CD4-positive, alpha-beta memory T cell (primary cell): ENCODE data around the gene OSTF1. TPM values are rescaled to one million over a fixed set of nuclear protein-coding genes. Genes with fewer than 3 reads are reported as not detected.

Source experiments
- CTCF ChIA-PET: fragments of 350-600 bp; sonication (Branson Sonifier 250); formaldehyde crosslinking; loops from one replicate; lab custom pipeline; 2021; ENCODE audit warnings: inconsistent platforms; ENCODE audit not compliant: partially characterized antibody; lab: Charles Lee
- POLR2A ChIA-PET: fragments of 350-600 bp; sonication (Branson Sonifier 250); formaldehyde crosslinking; loops from one replicate; lab custom pipeline; 2021; ENCODE audit not compliant: partially characterized antibody; lab: Charles Lee
- DNase-seq, 5 donors: peaks; one replicate each; pipeline versions ENCODE4 v3.0.0 to v3.0.0-alpha.2; 2020 to 2022; ENCODE audit warnings: mixed read lengths in 1 of 5
- H3K27ac ChIP-seq: one replicate; pipeline ENCODE4 v1.7.0; 2013; ENCODE audit warnings: low read depth, low read length
- H3K27me3 ChIP-seq: 2 replicates; pipeline ENCODE4 v1.7.0; 2013; ENCODE audit warnings: mild to moderate bottlenecking, low read length, moderate library complexity; ENCODE audit not compliant: insufficient read depth
- H3K36me3 ChIP-seq: 2 replicates; pipeline ENCODE4 v1.7.0; 2013; ENCODE audit warnings: mild to moderate bottlenecking, low read length, moderate library complexity; ENCODE audit not compliant: insufficient read depth
- H3K4me1 ChIP-seq: 2 replicates; pipeline ENCODE4 v1.7.0; 2013; ENCODE audit warnings: mild to moderate bottlenecking, low read length, moderate library complexity; ENCODE audit not compliant: insufficient read depth
- H3K4me3 ChIP-seq, 2 donors: one replicate each; pipeline ENCODE4 v1.7.0; 2013; ENCODE audit warnings: low read length in 2 of 2, mild to moderate bottlenecking in 1 of 2
- H3K9me3 ChIP-seq, 2 donors: one replicate each; pipeline ENCODE4 v1.7.0; 2013; ENCODE audit warnings: low read length in 2 of 2, control low read depth in 1 of 2; ENCODE audit not compliant: control insufficient read depth in 1 of 2
- H3K27ac Mint-ChIP-seq, 7 donors: one replicate each; pipeline ENCODE4 v1.8.0; 2020 to 2021; ENCODE audit warnings: mixed read lengths in 7 of 7, mild to moderate bottlenecking in 6 of 7, inconsistent platforms in 3 of 7, moderate library complexity in 3 of 7
- H3K27me3 Mint-ChIP-seq, 2 donors: one replicate each; pipeline ENCODE4 v1.8.0; 2020 to 2021; ENCODE audit warnings: mixed read lengths in 2 of 2
- H3K36me3 Mint-ChIP-seq, 2 donors: one replicate each; pipeline ENCODE4 v1.8.0; 2020 to 2021; ENCODE audit warnings: mixed read lengths in 2 of 2, inconsistent platforms in 1 of 2, mild to moderate bottlenecking in 1 of 2
- H3K4me1 Mint-ChIP-seq, 4 donors: one replicate each; pipeline ENCODE4 v1.8.0; 2020 to 2021; ENCODE audit warnings: mixed read lengths in 4 of 4, mild to moderate bottlenecking in 1 of 4
- H3K4me3 Mint-ChIP-seq, 8 donors: one replicate each; pipeline ENCODE4 v1.8.0; 2020 to 2021; ENCODE audit warnings: mixed read lengths in 8 of 8, mild to moderate bottlenecking in 7 of 8, moderate library complexity in 6 of 8, inconsistent platforms in 3 of 8
- H3K9me3 Mint-ChIP-seq, 8 donors: one replicate each; pipeline ENCODE4 v1.8.0; 2020 to 2021; ENCODE audit warnings: mixed read lengths in 8 of 8, mild to moderate bottlenecking in 5 of 8, inconsistent platforms in 3 of 8, moderate library complexity in 1 of 8
- intact Hi-C: fragments of 100-400 bp; cut with micrococcal nuclease; formaldehyde crosslinking; loops from one replicate; pipeline ENCODE4 v1.15.1; 2023
- polyA plus RNA-seq, 2 donors: library from polyadenylated mRNA; unstranded; fragments of 300-500 nt; fragmentation: Illumina TruSeq; gene quantifications; one replicate each; pipeline ENCODE4 v1.2.3, GENCODE V29; 2021
- total RNA-seq, 2 experiments: library from RNA; stranded (reverse); gene quantifications; one replicate each; pipeline ENCODE4 v1.2.3, GENCODE V29; 2021

OSTF1 gene
- total and polyA plus RNA-seq, 4 experiments from 2014 or later: 59.8 to 188 (median 119) TPM

DNA sequence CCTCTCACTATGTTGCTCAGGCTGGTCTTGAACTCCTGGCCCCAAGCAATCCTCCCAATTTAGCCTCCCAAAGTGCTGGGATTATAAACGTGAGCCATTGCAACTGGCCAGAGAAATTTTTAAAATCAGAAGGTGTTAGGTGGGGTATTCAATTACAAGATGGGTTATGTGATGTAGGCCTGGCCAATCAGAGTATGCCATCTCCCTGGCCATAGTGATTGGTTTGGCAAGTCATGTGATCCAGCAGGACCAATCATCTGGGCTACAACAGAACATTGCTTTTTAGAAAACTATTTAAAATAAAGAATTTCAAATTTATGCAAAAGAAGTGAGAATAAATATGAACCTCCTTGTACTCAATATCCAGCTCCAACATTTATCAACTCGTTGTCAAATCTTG is 22.8 kb upstream of the OSTF1 start:
- ChIA-PET POLR2A (no interaction called here), CTCF (interaction anchor here (1.5 to 3.1 kb wide), 2 partner anchors 32 to 288 kb away, joined by 4 to 15 read pairs; no protein-coding TSS in a partner anchor)
- Mint-ChIP-seq H3K4me3 (no peak overlapping the region), H3K27ac (peak overlapping the region in 1 of 7 donors; percentile 37), H3K27me3 (no peaks in the 10 kb centered on the region), H3K9me3 (no peaks in the 10 kb centered on the region), H3K36me3 (peaks cover 41 to 69% of the 10 kb centered on the region in 2 donors), H3K4me1 (peaks cover 0 to 8% (median 0%) of the 10 kb centered on the region in 4 donors)
- Histone ChIP-seq H3K27me3 (no peaks in the 10 kb centered on the region), H3K4me1 (no peaks in the 10 kb centered on the region), H3K9me3 (no peaks in the 10 kb centered on the region), H3K36me3 (peaks cover 35% of the 10 kb centered on the region), H3K4me3 (no peak overlapping the region), H3K27ac (peak overlapping the region; percentile 7)
- no peak for DNase-seq
- intact Hi-C loops: no loop called here

DNA sequence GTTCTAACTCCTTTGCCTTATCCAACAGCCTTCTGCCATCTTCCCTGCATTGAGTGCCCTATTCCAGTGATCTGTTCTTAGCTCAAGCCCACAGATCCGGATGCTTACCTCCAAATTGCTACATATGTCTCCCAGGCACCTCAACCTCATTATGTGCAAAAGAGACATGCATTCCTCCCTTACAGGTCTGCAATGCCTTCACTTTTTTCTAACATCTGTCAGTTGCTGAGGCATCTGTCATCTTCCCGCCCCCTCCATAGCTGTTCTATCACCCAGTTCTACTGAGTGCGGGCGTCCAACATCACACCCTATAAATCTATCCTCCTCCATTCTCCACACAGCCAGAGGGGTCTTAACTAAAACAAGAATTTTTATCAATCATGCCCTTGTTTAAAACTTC is 20.4 kb upstream of the OSTF1 start:
- peaks cover 30% of the 10 kb centered on the region for H3K36me3 ChIP-seq
- no peak overlapping the region for H3K4me3 ChIP-seq
- Mint-ChIP-seq H3K36me3 (peaks cover 42 to 65% of the 10 kb centered on the region in 2 donors), H3K4me3 (no peak overlapping the region), H3K27me3 (no peaks in the 10 kb centered on the region), H3K27ac (peak overlapping the region in 2 of 7 donors; percentile 47 to 79), H3K4me1 (peaks cover 10 to 24% (median 13%) of the 10 kb centered on the region in 4 donors), H3K9me3 (no peaks in the 10 kb centered on the region)
- CTCF ChIA-PET: interaction anchor here (0.8 to 1.9 kb wide), 3 partner anchors 39 to 292 kb away, joined by 3 to 5 read pairs (median 3); partner anchors contain the start of gene CARNMT1
- intact Hi-C loops: no loop called here
- no peaks in the 10 kb centered on the region for H3K27me3 ChIP-seq
- H3K9me3 ChIP-seq: no peaks in the 10 kb centered on the region
- H3K27ac ChIP-seq: no peak overlapping the region
- POLR2A ChIA-PET: interaction anchor here (0.9 to 1.7 kb wide), 2 partner anchors 39 to 114 kb away, joined by 3 to 5 read pairs; partner anchors contain the start of gene CARNMT1
- peaks cover 13% of the 10 kb centered on the region for H3K4me1 ChIP-seq
- DNase-seq: no peak

DNA sequence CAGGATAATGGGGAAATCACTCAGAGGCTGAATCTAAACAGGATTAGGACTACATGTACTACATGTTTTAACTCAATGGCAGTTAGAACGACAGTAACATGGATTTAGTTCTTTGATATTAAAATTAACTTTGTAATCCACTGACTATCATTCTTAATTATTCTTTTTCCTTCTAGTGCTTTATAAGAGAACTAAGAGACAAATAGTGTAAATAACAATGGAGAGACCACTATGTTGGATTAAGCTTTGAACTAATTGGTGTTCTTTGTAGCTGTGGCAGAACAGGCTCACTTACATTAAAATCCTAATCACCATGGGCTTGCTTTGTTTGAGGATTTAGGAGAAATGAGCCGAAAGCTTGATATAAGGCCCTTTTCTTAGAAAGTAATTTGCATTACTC is 19.1 kb upstream of the OSTF1 start:
- Mint-ChIP-seq H3K4me3 (no peak overlapping the region), H3K27me3 (no peaks in the 10 kb centered on the region), H3K4me1 (peaks cover 11 to 25% (median 13%) of the 10 kb centered on the region in 4 donors), H3K27ac (peak overlapping the region in 1 of 7 donors; percentile 60), H3K9me3 (no peaks in the 10 kb centered on the region), H3K36me3 (peaks cover 41 to 60% of the 10 kb centered on the region in 2 donors)
- peaks cover 13% of the 10 kb centered on the region for H3K4me1 ChIP-seq
- no peaks in the 10 kb centered on the region for H3K27me3 ChIP-seq
- ChIA-PET POLR2A (interaction anchor here (1.7 kb wide), 1 partner anchor 41 kb away, joined by 5 read pairs; the partner anchor contains the start of gene CARNMT1), CTCF (interaction anchor here (1.5 to 1.9 kb wide), 3 partner anchors 14 to 295 kb away, joined by 3 to 11 read pairs (median 5); no protein-coding TSS in a partner anchor)
- no peak for DNase-seq
- H3K9me3 ChIP-seq: no peaks in the 10 kb centered on the region
- H3K27ac ChIP-seq: no peak overlapping the region
- H3K36me3 ChIP-seq: peaks cover 30% of the 10 kb centered on the region
- no peak overlapping the region for H3K4me3 ChIP-seq
- intact Hi-C loops: no loop called here

DNA sequence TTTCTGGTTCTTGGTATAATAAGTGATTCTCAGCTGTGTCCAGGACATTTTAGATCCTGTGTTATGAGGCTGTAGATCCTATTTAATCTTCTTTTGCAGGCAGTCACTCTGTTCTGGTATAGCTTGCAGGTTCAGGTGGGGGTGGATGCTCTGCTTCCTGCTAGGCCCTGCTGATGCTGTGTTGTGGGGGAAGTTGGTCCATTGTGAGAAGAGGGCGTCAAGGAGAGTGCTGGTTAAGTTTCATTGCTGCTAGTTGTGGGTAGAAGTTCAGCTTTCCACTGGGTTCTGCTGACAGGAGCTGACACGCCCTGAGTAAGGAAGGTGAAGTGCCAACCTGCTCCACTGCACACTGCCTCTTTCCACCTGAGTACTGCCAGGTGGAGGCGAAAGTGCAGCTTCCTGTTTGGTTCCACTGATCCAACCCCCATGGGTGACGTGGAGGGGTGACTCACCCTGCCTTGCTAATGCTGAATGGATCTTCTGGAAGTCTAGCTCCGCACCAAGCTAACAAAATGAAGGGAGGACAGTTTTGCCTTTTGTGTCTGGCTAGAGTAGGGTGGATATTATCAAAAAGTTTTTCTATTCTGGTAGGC is 16.7 kb upstream of the OSTF1 start:
- peak; percentile 35 to 88 (median 42) for DNase-seq
- H3K27me3 Mint-ChIP-seq: no peaks in the 10 kb centered on the region
- no peaks in the 10 kb centered on the region for H3K27me3 ChIP-seq
- peaks cover 12 to 30% (median 15%) of the 10 kb centered on the region in 4 donors for H3K4me1 Mint-ChIP-seq
- peaks cover 21% of the 10 kb centered on the region for H3K36me3 ChIP-seq
- POLR2A ChIA-PET: interaction anchor here (1.3 to 1.5 kb wide), 4 partner anchors 17 to 46 kb away, joined by 3 to 9 read pairs (median 4); partner anchors contain the start of genes CARNMT1, NMRK1 and OSTF1
- CTCF ChIA-PET: interaction anchor here (0.8 to 1.9 kb wide), 8 partner anchors 13 to 298 kb away, joined by 3 to 10 read pairs (median 6); no protein-coding TSS in a partner anchor
- H3K9me3 Mint-ChIP-seq: no peaks in the 10 kb centered on the region
- no peak overlapping the region for H3K4me3 ChIP-seq
- peaks cover 13% of the 10 kb centered on the region for H3K4me1 ChIP-seq
- H3K4me3 Mint-ChIP-seq: peak overlapping the region in 1 of 8 donors; percentile 23
- H3K36me3 Mint-ChIP-seq: peaks cover 44 to 57% of the 10 kb centered on the region in 2 donors
- no peak overlapping the region for H3K27ac ChIP-seq
- H3K27ac Mint-ChIP-seq: peak overlapping the region; percentile 29 to 87 (median 57)
- intact Hi-C loops: loop anchor here (2.0 kb wide), 1 partner anchor 17 kb away; the partner anchor contains the start of genes NMRK1 and OSTF1
- no peaks in the 10 kb centered on the region for H3K9me3 ChIP-seq

DNA sequence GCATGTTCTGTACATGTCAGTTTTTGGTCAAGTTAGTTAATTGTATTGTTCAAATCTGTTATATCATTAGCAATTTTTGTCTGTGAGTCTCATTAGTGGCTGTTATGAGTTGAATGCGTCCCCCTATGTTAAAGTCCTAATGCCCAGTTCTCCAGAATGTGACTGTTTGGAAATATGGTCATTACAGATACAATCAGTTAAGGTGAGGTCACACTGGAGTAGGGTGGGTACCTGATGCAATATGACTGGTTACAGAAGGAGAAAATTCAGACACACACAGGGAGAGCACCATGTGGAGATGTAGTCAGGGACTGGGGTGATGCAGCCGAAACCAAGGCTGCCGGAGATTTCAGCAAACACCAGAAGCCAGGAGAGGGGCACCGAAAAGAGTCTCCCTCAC is 15.4 kb upstream of the OSTF1 start:
- Histone ChIP-seq H3K4me1 (peaks cover 13% of the 10 kb centered on the region), H3K4me3 (no peak overlapping the region), H3K27ac (no peak overlapping the region), H3K27me3 (no peaks in the 10 kb centered on the region), H3K9me3 (no peaks in the 10 kb centered on the region), H3K36me3 (peaks cover 12% of the 10 kb centered on the region)
- no peaks in the 10 kb centered on the region for H3K9me3 Mint-ChIP-seq
- H3K4me3 Mint-ChIP-seq: no peak overlapping the region
- DNase-seq: no peak
- peaks cover 36 to 51% of the 10 kb centered on the region in 2 donors for H3K36me3 Mint-ChIP-seq
- peaks cover 16 to 33% (median 18%) of the 10 kb centered on the region in 4 donors for H3K4me1 Mint-ChIP-seq
- peak overlapping the region in 5 of 7 donors; percentile 25 to 75 (median 64) for H3K27ac Mint-ChIP-seq
- POLR2A ChIA-PET: interaction anchor here (1.3 to 1.5 kb wide), 2 partner anchors 46 to 48 kb away, joined by 3 read pairs; no protein-coding TSS in a partner anchor
- CTCF ChIA-PET: interaction anchor here (1.7 to 1.9 kb wide), 3 partner anchors 14 to 295 kb away, joined by 6 to 10 read pairs (median 7); no protein-coding TSS in a partner anchor
- intact Hi-C loops: no loop called here
- no peaks in the 10 kb centered on the region for H3K27me3 Mint-ChIP-seq

DNA sequence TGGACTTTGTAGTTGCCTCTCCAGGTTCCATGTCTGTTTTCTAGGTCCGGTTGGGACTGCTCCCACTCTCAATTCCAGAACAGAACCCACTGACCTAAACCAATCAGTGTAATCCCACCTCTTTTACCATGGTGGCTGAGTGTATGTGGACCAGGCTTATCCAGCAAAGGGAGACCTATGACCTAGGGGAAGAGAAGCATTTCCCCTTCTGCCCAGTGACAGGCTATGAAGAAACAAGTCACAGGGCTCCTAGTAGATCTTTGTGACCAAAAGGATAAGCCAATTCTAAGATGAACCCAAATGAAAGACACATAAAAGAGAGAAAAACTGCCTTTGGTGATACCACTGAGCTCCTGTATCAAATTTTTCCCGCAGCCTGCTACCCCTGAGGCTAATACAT is 6.7 kb upstream of the OSTF1 start:
- ChIA-PET CTCF (interaction anchor here (1.3 to 1.5 kb wide), 2 partner anchors 67 to 104 kb away, joined by 3 to 4 read pairs; no protein-coding TSS in a partner anchor), POLR2A (interaction anchor here (2.6 kb wide), 1 partner anchor 53 kb away, joined by 9 read pairs; the partner anchor contains the start of gene CARNMT1)
- intact Hi-C loops: no loop called here
- peaks cover 42% of the 10 kb centered on the region for H3K4me1 ChIP-seq
- H3K4me1 Mint-ChIP-seq: peaks cover 33 to 58% (median 42%) of the 10 kb centered on the region in 4 donors
- H3K9me3 Mint-ChIP-seq: no peaks in the 10 kb centered on the region
- H3K4me3 Mint-ChIP-seq: no peak overlapping the region
- H3K4me3 ChIP-seq: no peak overlapping the region
- no peak overlapping the region for H3K27ac ChIP-seq
- H3K36me3 Mint-ChIP-seq: peaks cover 33 to 64% of the 10 kb centered on the region in 2 donors
- peaks cover 25% of the 10 kb centered on the region for H3K36me3 ChIP-seq
- DNase-seq: no peak
- H3K9me3 ChIP-seq: no peaks in the 10 kb centered on the region
- no peaks in the 10 kb centered on the region for H3K27me3 ChIP-seq
- no peaks in the 10 kb centered on the region for H3K27me3 Mint-ChIP-seq
- H3K27ac Mint-ChIP-seq: peak overlapping the region in 5 of 7 donors; percentile 27 to 83 (median 66)
